IMR-90 (cell line): ENCODE measurements around the gene IL22RA2. TPM values are rescaled to one million over a fixed set of nuclear protein-coding genes. Genes with fewer than 3 reads are reported as not detected.

Experiments used
- ATAC-seq: fragments of 200-7000 bp; cut with Tn5 transposase; 2 replicates; pipeline ENCODE4 v1.9.1; 2020; ENCODE audit warnings: low read depth, mild to moderate bottlenecking, moderate library complexity
- BruUV-seq: library from RNA; stranded (reverse); fragments of 400-500 nt; replicated peaks from 2 replicates; lab custom pipeline; 2021; lab: Mats Ljungman, UMichigan
- CTCF ChIA-PET: fragments of 300-600 bp; formaldehyde crosslinking; extraction: SDS; loops from one replicate; lab custom pipeline; 2021; ENCODE audit warnings: antibody characterized with exemption; lab: Yijun Ruan, JAX
- POLR2A ChIA-PET: fragments of 300-600 bp; sonication (Branson Sonifier 250); formaldehyde crosslinking; loops from one replicate; lab custom pipeline; 2022; ENCODE audit warnings: antibody characterized with exemption; ENCODE audit not compliant: unreplicated experiment; lab: Charles Lee
- DNase-seq: peaks from one replicate; pipeline ENCODE4 v3.0.0; 2013
- H2AFZ ChIP-seq: replicated peaks from 2 replicates; pipeline ENCODE3; 2013; ENCODE audit warnings: low read length, mild to moderate bottlenecking; ENCODE audit not compliant: poor library complexity
- H2AK5ac ChIP-seq: 2 replicates; pipeline ENCODE4 v1.6.1; 2013; ENCODE audit warnings: low read depth, low read length, inconsistent platforms
- H2AK9ac ChIP-seq: replicated peaks from 2 replicates; pipeline ENCODE3; 2013; ENCODE audit warnings: mild to moderate bottlenecking, low read depth, low read length, moderate library complexity; ENCODE audit not compliant: poor library complexity
- H2BK120ac ChIP-seq: 2 replicates; pipeline ENCODE4 v1.6.1; 2013; ENCODE audit warnings: low read depth, low read length, inconsistent platforms
- H2BK15ac ChIP-seq: 3 replicates; pipeline ENCODE4 v1.6.1; 2013; ENCODE audit warnings: low read depth, low read length, inconsistent platforms
- H2BK20ac ChIP-seq: 2 replicates; pipeline ENCODE4 v1.6.1; 2013; ENCODE audit warnings: low read depth, mild to moderate bottlenecking, inconsistent platforms, low read length, moderate library complexity
- H2BK5ac ChIP-seq: 2 replicates; pipeline ENCODE4 v1.6.1; 2013; ENCODE audit warnings: mild to moderate bottlenecking, low read depth, low read length, inconsistent platforms; ENCODE audit not compliant: poor library complexity, severe bottlenecking
- H3K14ac ChIP-seq: replicated peaks from 2 replicates; pipeline ENCODE4 v1.6.1; 2013; ENCODE audit warnings: low read depth, low read length, inconsistent platforms
- H3K18ac ChIP-seq: 2 replicates; pipeline ENCODE4 v1.6.1; 2013; ENCODE audit warnings: low read depth, low read length, control low read depth
- H3K23ac ChIP-seq: 2 replicates; pipeline ENCODE4 v1.6.1; 2013; ENCODE audit warnings: low read depth, low read length, inconsistent platforms
- H3K27ac ChIP-seq: 2 replicates; pipeline ENCODE4 v1.5.1; 2013; ENCODE audit warnings: mild to moderate bottlenecking, control low read depth, low read length; ENCODE audit not compliant: insufficient read depth
- H3K27me3 ChIP-seq: 2 replicates; pipeline ENCODE4 v1.6.1; 2013; ENCODE audit warnings: low read length; ENCODE audit not compliant: control insufficient read depth, insufficient read depth
- H3K36me3 ChIP-seq: 2 replicates; pipeline ENCODE4 v1.6.1; 2013; ENCODE audit warnings: low read length, mixed read lengths; ENCODE audit not compliant: control insufficient read depth, insufficient read depth
- H3K4ac ChIP-seq: 2 replicates; pipeline ENCODE4 v1.6.1; 2013; ENCODE audit warnings: low read depth, low read length, inconsistent platforms
- H3K4me1 ChIP-seq: 2 replicates; pipeline ENCODE4 v1.6.1; 2013; ENCODE audit warnings: low read length, mixed read lengths; ENCODE audit not compliant: control insufficient read depth, insufficient read depth
- H3K4me2 ChIP-seq: 2 replicates; pipeline ENCODE4 v1.6.1; 2013; ENCODE audit warnings: low read depth, mild to moderate bottlenecking, control low read depth, low read length, moderate library complexity
- H3K4me3 ChIP-seq: 2 replicates; pipeline ENCODE4 v1.5.1; 2013; ENCODE audit warnings: low read depth, mild to moderate bottlenecking, control low read depth, low read length, moderate library complexity; ENCODE audit not compliant: insufficient read depth
- H3K56ac ChIP-seq: 2 replicates; pipeline ENCODE4 v1.6.1; 2013; ENCODE audit warnings: low read length, inconsistent platforms; ENCODE audit not compliant: insufficient read depth; ENCODE audit errors: extremely low read depth
- H3K79me1 ChIP-seq, 2 experiments: 2 replicates each; pipeline ENCODE4 v1.6.1; 2013; ENCODE audit warnings: low read length in 2 of 2, inconsistent platforms in 1 of 2, low read depth in 1 of 2
- H3K9ac ChIP-seq: 2 replicates; pipeline ENCODE4 v1.6.1; 2013; ENCODE audit warnings: low read depth, low read length, control low read depth
- H3K9me1 ChIP-seq: 2 replicates; pipeline ENCODE4 v1.6.1; 2013; ENCODE audit warnings: low read length, inconsistent platforms; ENCODE audit not compliant: insufficient read depth
- H3K9me3 ChIP-seq: 2 replicates; pipeline ENCODE4 v1.6.1; 2013; ENCODE audit warnings: low read length; ENCODE audit not compliant: control insufficient read depth, insufficient read depth
- H4K20me1 ChIP-seq: 2 replicates; pipeline ENCODE4 v1.6.1; 2013; ENCODE audit warnings: low read length, inconsistent platforms; ENCODE audit not compliant: insufficient read depth
- H4K5ac ChIP-seq: 2 replicates; pipeline ENCODE4 v1.6.1; 2013; ENCODE audit warnings: mild to moderate bottlenecking, low read depth, low read length, control low read depth
- H4K8ac ChIP-seq, 2 experiments: 2 replicates each; pipeline ENCODE4 v1.6.1; 2013; ENCODE audit warnings: low read depth in 2 of 2, low read length in 2 of 2, control low read depth in 1 of 2, inconsistent platforms in 1 of 2
- H4K91ac ChIP-seq: 2 replicates; pipeline ENCODE4 v1.6.1; 2013; ENCODE audit warnings: low read depth, low read length, inconsistent platforms; ENCODE audit not compliant: insufficient read depth
- RFX5 ChIP-seq: IDR thresholded peaks from 2 replicates; pipeline ENCODE4 v1.8.0; 2012; ENCODE audit warnings: low read depth, mild to moderate bottlenecking, low read length, moderate library complexity
- WGBS, 2 experiments: methylation state at CpG; one replicate each; pipeline versions ENCODE4 v1.1.5 to v1.1.7; 2013; ENCODE audit warnings: missing lambda C conversion rate in 2 of 2; ENCODE audit not compliant: insufficient read length in 1 of 2; ENCODE audit errors: extremely low coverage in 2 of 2; 5-methylcytosine and 5-hydroxymethylcytosine counted together
- dilution Hi-C: fragments of 300-500 bp; cut with HindIII; formaldehyde crosslinking; loops from one replicate; pipeline ENCODE4 v1.14.3; 2018; ENCODE audit warnings: low sequenced_read_pairs; ENCODE audit not compliant: unreplicated experiment
- in situ Hi-C: fragments of 300-500 bp; cut with MboI; formaldehyde crosslinking; loops from 3 replicates; pipeline ENCODE4 v1.14.3; 2019; ENCODE audit warnings: low sequenced_read_pairs, inconsistent platforms, mixed read lengths
- intact Hi-C: fragments of 100-400 bp; cut with micrococcal nuclease; formaldehyde crosslinking; loops from 2 replicates; pipeline ENCODE4 v1.10.0; 2022
- polyA plus RNA-seq, 3 experiments: library from polyadenylated mRNA; depleted of rRNA; stranded (reverse); fragments of >200 nt; gene quantifications; 2 replicates each; pipeline ENCODE4 v1.2.3, GENCODE V29; 2012; ENCODE audit warnings: low replicate concordance in 1 of 3
- total RNA-seq: library from RNA; depleted of rRNA; stranded (reverse); fragments of >200 nt; gene quantifications from 2 replicates; pipeline ENCODE4 v1.2.3, GENCODE V29; 2012

Gene IL22RA2
- total and polyA plus RNA-seq, 2 of the 4 experiments (the other 2 are of a cell fraction), result not detected

DNA sequence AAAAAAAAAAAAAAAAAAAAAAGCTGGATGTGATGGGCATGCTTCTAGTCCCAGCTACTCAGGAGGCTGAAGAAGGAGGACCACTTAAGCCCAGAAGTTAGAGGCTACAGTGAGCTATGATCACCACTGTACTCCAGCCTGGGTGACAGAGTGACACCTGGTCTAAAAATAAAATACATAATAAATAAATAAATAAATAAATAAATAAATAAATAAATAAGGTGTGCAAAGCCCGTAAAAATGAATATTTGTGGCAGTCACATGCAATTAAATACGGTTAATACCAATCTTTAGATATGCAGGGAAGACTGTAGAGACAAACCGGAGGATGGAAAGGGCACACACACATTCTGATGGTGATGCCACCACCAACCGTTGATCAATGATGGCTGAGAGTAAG, 26.2 kb downstream of the IL22RA2 start:
- no peak overlapping the region for H2BK20ac ChIP-seq
- no peak overlapping the region for H2AK9ac ChIP-seq
- in situ Hi-C loops, result no loop called here
- H3K9me1 ChIP-seq, result no peaks in the 10 kb centered on the region
- H2BK5ac ChIP-seq, result no peak overlapping the region
- H3K14ac ChIP-seq, result no peak overlapping the region
- no peak overlapping the region for H3K56ac ChIP-seq
- H3K36me3 ChIP-seq, result no peaks in the 10 kb centered on the region
- BruUV-seq, result no TSS peak
- no peak overlapping the region for H2AFZ ChIP-seq
- H3K23ac ChIP-seq, result no peak overlapping the region
- H3K9me3 ChIP-seq, result no peaks in the 10 kb centered on the region
- H3K4me2 ChIP-seq, result no peak overlapping the region
- H3K4me1 ChIP-seq, result no peaks in the 10 kb centered on the region
- no peak overlapping the region for H3K18ac ChIP-seq
- 100% methylated on average over 1 of the region's 4 CpGs; no CpG with 5 or more reads in 1 of the 2 experiments for WGBS, 2 experiments
- H2BK15ac ChIP-seq, result no peak overlapping the region
- H3K27me3 ChIP-seq, result peaks cover 2% of the 10 kb centered on the region; the same call in 1 of the 2 replicates
- ChIA-PET POLR2A (no interaction called here), CTCF (no interaction called here)
- H3K4ac ChIP-seq, result no peak overlapping the region
- H4K20me1 ChIP-seq, result no peaks in the 10 kb centered on the region
- no peak overlapping the region for H4K91ac ChIP-seq
- no peak for DNase-seq
- H4K5ac ChIP-seq, result no peak overlapping the region
- no peak overlapping the region for H4K8ac ChIP-seq
- H2AK5ac ChIP-seq, result no peak overlapping the region
- no peaks in the 10 kb centered on the region for H3K79me1 ChIP-seq
- H3K9ac ChIP-seq, result no peak overlapping the region
- TF ChIP-seq RFX5, result no peak
- H3K27ac ChIP-seq, result no peak overlapping the region
- no peak for ATAC-seq
- no peak overlapping the region for H3K4me3 ChIP-seq
- dilution Hi-C loops, result no loop called here
- H2BK120ac ChIP-seq, result no peak overlapping the region
- intact Hi-C loops, result no loop called here
